ENCODE data around the gene LRP8.
A peak's percentile ranks its signal among the peaks of the same experiment; 100 is the strongest.
"Not testable (repeated sequence)": the region's sequence is repeated elsewhere in the genome, so short reads cannot be mapped to it uniquely, and the experiment has no call there.

LRP8 gene

GRCh38 chr1:53206083-53206685, 121.7 kb downstream of the LRP8 start:
- not testable (repeated sequence) for DNase-seq

- not testable (repeated sequence) for DNase-seq
These were observed 122.4 kb downstream of the LRP8 start for GRCh38 chr1:53205496-53205895.

GRCh38 chr1:53203466-53203865, 124.4 kb downstream of the LRP8 start:
- DNase-seq, result no peak

- no peak for DNase-seq
These were observed 129.6 kb downstream of the LRP8 start for GRCh38 chr1:53198241-53198651.

GRCh38 chr1:53197291-53198200, 130.3 kb downstream of the LRP8 start:
- DNase-seq, result no peak

- DNase-seq, result peak; percentile 90
These were observed 131.2 kb downstream of the LRP8 start, which contains the start of gene CPT2 for GRCh38 chr1:53196485-53197290. Gene CPT2 (plus strand): TSS chr1:53196824. CDS start chr1:53196944, 120 bp downstream.

GRCh38 chr1:53196017-53196484, 131.8 kb downstream of the LRP8 start:
- no peak for DNase-seq

GRCh38 chr1:53195246-53196016, 132.4 kb downstream of the LRP8 start:
- no peak for DNase-seq
